ENCODE measurements around the gene GOLGA8B. TPM values are rescaled to one million over a fixed set of nuclear protein-coding genes. Genes with fewer than 3 reads are reported as not detected.
"Not testable (repeated sequence)": the region's sequence is repeated elsewhere in the genome, so short reads cannot be mapped to it uniquely, and the experiment has no call there.

Gene GOLGA8B
- polyA plus RNA-seq, 1 donor (not counting 4 experiments of a cell fraction or from before 2014, with no cell fraction given), result 49.5 TPM

DNA sequence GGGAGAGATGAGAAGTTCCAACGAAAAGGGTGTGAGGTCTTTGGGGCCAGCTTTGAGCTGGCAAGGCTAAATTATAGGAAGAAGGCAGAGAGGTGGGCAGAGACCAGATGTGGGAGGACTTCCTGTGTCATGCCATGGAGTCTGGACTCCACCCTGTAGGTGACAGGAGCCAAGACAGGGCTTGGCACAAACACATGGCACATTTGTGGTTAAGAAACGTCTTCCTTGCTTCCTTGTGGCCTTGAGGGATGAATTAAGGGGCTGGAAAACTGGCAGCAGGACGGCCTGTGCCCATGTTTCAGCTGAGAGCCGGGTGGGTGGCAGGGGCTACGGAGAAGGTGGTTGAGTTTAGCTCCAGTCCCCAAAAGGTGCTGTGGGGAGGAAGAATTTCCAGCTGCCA, 18.7 kb downstream of the GOLGA8B start:
- H3K36me3 ChIP-seq (ENCODE audit: control insufficient read depth in 2 of 2, extremely low read depth in 1 of 2, insufficient read depth in 2 of 2, low read length in 2 of 2); H3K9me3 ChIP-seq (ENCODE audit: control insufficient read depth, low read depth, low read length); dilution Hi-C loops (cut with MboI; ENCODE audit: extremely low pct_ligation_motif_present, low sequenced_read_pairs); H3K9me1 ChIP-seq (ENCODE audit: control insufficient read depth, extremely low read depth, insufficient read depth, low read length); H3K79me2 ChIP-seq (ENCODE audit: control insufficient read depth, insufficient read depth, low read length); H2AFZ ChIP-seq (ENCODE audit: control insufficient read depth, low read length); H3K27me3 ChIP-seq (ENCODE audit: control insufficient read depth, extremely low read depth, insufficient read depth, low read length); FAIRE-seq; H3K4me3 ChIP-seq (ENCODE audit: control insufficient read depth in 2 of 3, extremely low read depth in 1 of 3, insufficient read depth in 2 of 3, low read depth in 1 of 3, low read length in 3 of 3); H4K20me1 ChIP-seq (ENCODE audit: control insufficient read depth, extremely low read depth, insufficient read depth, low read length); H3K27ac ChIP-seq (ENCODE audit: control insufficient read depth, insufficient read depth, low read length); H3K9ac ChIP-seq (ENCODE audit: control insufficient read depth, extremely low read depth, insufficient read depth, low read length); H3K4me2 ChIP-seq (ENCODE audit: control insufficient read depth, extremely low read depth, insufficient read depth, low read depth, low read length); DNase-seq (ENCODE audit: low read depth, low spot score); H3K4me1 ChIP-seq (ENCODE audit: control insufficient read depth, extremely low read depth, insufficient read depth, low read length): not testable (repeated sequence)

GRCh38 chr15:34560814-34561213, 22.6 kb downstream of the GOLGA8B start:
- H2AFZ ChIP-seq (ENCODE audit: control insufficient read depth, low read length); H3K27me3 ChIP-seq (ENCODE audit: control insufficient read depth, extremely low read depth, insufficient read depth, low read length); FAIRE-seq; H3K9me3 ChIP-seq (ENCODE audit: control insufficient read depth, low read depth, low read length); H3K36me3 ChIP-seq (ENCODE audit: control insufficient read depth in 2 of 2, extremely low read depth in 1 of 2, insufficient read depth in 2 of 2, low read length in 2 of 2); H3K4me2 ChIP-seq (ENCODE audit: control insufficient read depth, extremely low read depth, insufficient read depth, low read depth, low read length); H3K4me3 ChIP-seq (ENCODE audit: control insufficient read depth in 2 of 3, extremely low read depth in 1 of 3, insufficient read depth in 2 of 3, low read depth in 1 of 3, low read length in 3 of 3); H3K4me1 ChIP-seq (ENCODE audit: control insufficient read depth, extremely low read depth, insufficient read depth, low read length); H3K27ac ChIP-seq (ENCODE audit: control insufficient read depth, insufficient read depth, low read length); H3K79me2 ChIP-seq (ENCODE audit: control insufficient read depth, insufficient read depth, low read length); dilution Hi-C loops (cut with MboI; ENCODE audit: extremely low pct_ligation_motif_present, low sequenced_read_pairs); H3K9ac ChIP-seq (ENCODE audit: control insufficient read depth, extremely low read depth, insufficient read depth, low read length); H4K20me1 ChIP-seq (ENCODE audit: control insufficient read depth, extremely low read depth, insufficient read depth, low read length); DNase-seq (ENCODE audit: low read depth, low spot score); H3K9me1 ChIP-seq (ENCODE audit: control insufficient read depth, extremely low read depth, insufficient read depth, low read length): not testable (repeated sequence)

DNA sequence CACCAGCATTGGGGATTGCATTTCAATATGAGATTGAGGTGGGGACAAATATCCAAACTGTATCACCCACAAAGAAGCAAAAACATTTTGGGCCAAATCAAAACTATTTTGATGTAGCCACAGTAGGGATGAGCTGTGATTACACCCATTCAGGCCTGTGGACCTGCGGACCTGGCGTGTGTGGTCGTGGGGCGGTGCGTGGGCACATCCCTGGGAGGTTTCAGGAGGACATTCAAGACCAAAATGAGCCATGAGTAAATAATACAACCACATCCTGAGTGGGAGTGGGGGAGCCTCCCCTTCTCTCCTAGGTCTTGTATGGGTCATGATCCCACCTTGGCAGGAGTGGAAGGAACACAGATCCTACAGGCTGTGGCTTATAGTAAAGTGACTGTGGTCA, 23.7 kb downstream of the GOLGA8B start:
- H3K79me2 ChIP-seq (ENCODE audit: control insufficient read depth, insufficient read depth, low read length); FAIRE-seq; H3K4me2 ChIP-seq (ENCODE audit: control insufficient read depth, extremely low read depth, insufficient read depth, low read depth, low read length); H3K36me3 ChIP-seq (ENCODE audit: control insufficient read depth in 2 of 2, extremely low read depth in 1 of 2, insufficient read depth in 2 of 2, low read length in 2 of 2); DNase-seq (ENCODE audit: low read depth, low spot score); H4K20me1 ChIP-seq (ENCODE audit: control insufficient read depth, extremely low read depth, insufficient read depth, low read length); H3K4me3 ChIP-seq (ENCODE audit: control insufficient read depth in 2 of 3, extremely low read depth in 1 of 3, insufficient read depth in 2 of 3, low read depth in 1 of 3, low read length in 3 of 3); H3K9me1 ChIP-seq (ENCODE audit: control insufficient read depth, extremely low read depth, insufficient read depth, low read length); H3K9ac ChIP-seq (ENCODE audit: control insufficient read depth, extremely low read depth, insufficient read depth, low read length); H3K27me3 ChIP-seq (ENCODE audit: control insufficient read depth, extremely low read depth, insufficient read depth, low read length); H3K27ac ChIP-seq (ENCODE audit: control insufficient read depth, insufficient read depth, low read length); H3K4me1 ChIP-seq (ENCODE audit: control insufficient read depth, extremely low read depth, insufficient read depth, low read length); H3K9me3 ChIP-seq (ENCODE audit: control insufficient read depth, low read depth, low read length); dilution Hi-C loops (cut with MboI; ENCODE audit: extremely low pct_ligation_motif_present, low sequenced_read_pairs); H2AFZ ChIP-seq (ENCODE audit: control insufficient read depth, low read length): not testable (repeated sequence)

GRCh38 chr15:34555162-34555561, 28.3 kb downstream of the GOLGA8B start:
- H3K27ac ChIP-seq (ENCODE audit: control insufficient read depth, insufficient read depth, low read length); dilution Hi-C loops (cut with MboI; ENCODE audit: extremely low pct_ligation_motif_present, low sequenced_read_pairs); H3K4me1 ChIP-seq (ENCODE audit: control insufficient read depth, extremely low read depth, insufficient read depth, low read length); DNase-seq (ENCODE audit: low read depth, low spot score); H3K4me3 ChIP-seq (ENCODE audit: control insufficient read depth in 2 of 3, extremely low read depth in 1 of 3, insufficient read depth in 2 of 3, low read depth in 1 of 3, low read length in 3 of 3); H3K27me3 ChIP-seq (ENCODE audit: control insufficient read depth, extremely low read depth, insufficient read depth, low read length); H3K9me1 ChIP-seq (ENCODE audit: control insufficient read depth, extremely low read depth, insufficient read depth, low read length); H3K9me3 ChIP-seq (ENCODE audit: control insufficient read depth, low read depth, low read length); H3K36me3 ChIP-seq (ENCODE audit: control insufficient read depth in 2 of 2, extremely low read depth in 1 of 2, insufficient read depth in 2 of 2, low read length in 2 of 2); H3K4me2 ChIP-seq (ENCODE audit: control insufficient read depth, extremely low read depth, insufficient read depth, low read depth, low read length); FAIRE-seq; H3K9ac ChIP-seq (ENCODE audit: control insufficient read depth, extremely low read depth, insufficient read depth, low read length); H2AFZ ChIP-seq (ENCODE audit: control insufficient read depth, low read length); H3K79me2 ChIP-seq (ENCODE audit: control insufficient read depth, insufficient read depth, low read length); H4K20me1 ChIP-seq (ENCODE audit: control insufficient read depth, extremely low read depth, insufficient read depth, low read length): not testable (repeated sequence)

GRCh38 chr15:34554716-34555115, 28.7 kb downstream of the GOLGA8B start:
- H3K9ac ChIP-seq (ENCODE audit: control insufficient read depth, extremely low read depth, insufficient read depth, low read length); H4K20me1 ChIP-seq (ENCODE audit: control insufficient read depth, extremely low read depth, insufficient read depth, low read length); dilution Hi-C loops (cut with MboI; ENCODE audit: extremely low pct_ligation_motif_present, low sequenced_read_pairs); H3K4me1 ChIP-seq (ENCODE audit: control insufficient read depth, extremely low read depth, insufficient read depth, low read length); H3K9me3 ChIP-seq (ENCODE audit: control insufficient read depth, low read depth, low read length); H2AFZ ChIP-seq (ENCODE audit: control insufficient read depth, low read length); H3K79me2 ChIP-seq (ENCODE audit: control insufficient read depth, insufficient read depth, low read length); FAIRE-seq; DNase-seq (ENCODE audit: low read depth, low spot score); H3K4me2 ChIP-seq (ENCODE audit: control insufficient read depth, extremely low read depth, insufficient read depth, low read depth, low read length); H3K36me3 ChIP-seq (ENCODE audit: control insufficient read depth in 2 of 2, extremely low read depth in 1 of 2, insufficient read depth in 2 of 2, low read length in 2 of 2); H3K27ac ChIP-seq (ENCODE audit: control insufficient read depth, insufficient read depth, low read length); H3K9me1 ChIP-seq (ENCODE audit: control insufficient read depth, extremely low read depth, insufficient read depth, low read length); H3K4me3 ChIP-seq (ENCODE audit: control insufficient read depth in 2 of 3, extremely low read depth in 1 of 3, insufficient read depth in 2 of 3, low read depth in 1 of 3, low read length in 3 of 3); H3K27me3 ChIP-seq (ENCODE audit: control insufficient read depth, extremely low read depth, insufficient read depth, low read length): not testable (repeated sequence)
